Thyroid gland (tissue), 4 donors: ENCODE data around the gene RPS21. TPM values are rescaled to one million over a fixed set of nuclear protein-coding genes. Genes with fewer than 3 reads are reported as not detected.

Experiments used
- DNase-seq, 2 donors: peaks; one replicate each; pipeline ENCODE4 v3.0.0-alpha.2; 2019
- H3K27ac ChIP-seq, 3 donors: fragments of 200-600 bp; sonication (generic); 1 replicate in 2 of 3; 2 replicates in 1 of 3; pipeline ENCODE4 v1.5.1; 2016 to 2019; ENCODE audit warnings: mild to moderate bottlenecking in 1 of 3, moderate library complexity in 1 of 3
- H3K27me3 ChIP-seq: fragments of 200-600 bp; sonication (generic); one replicate; pipeline ENCODE4 v1.5.1; 2019
- H3K36me3 ChIP-seq, 2 donors: fragments of 200-600 bp; sonication (generic); one replicate each; pipeline ENCODE4 v1.5.1; 2016 to 2019
- H3K4me1 ChIP-seq, 2 donors: fragments of 200-600 bp; sonication (generic); one replicate each; pipeline ENCODE4 v1.5.1; 2017 to 2019
- H3K4me3 ChIP-seq, 3 donors: fragments of 200-600 bp; sonication (generic); replicated peaks in 1 of 3; 1 replicate in 2 of 3; 2 replicates in 1 of 3; pipeline ENCODE4 v1.5.1; 2016; ENCODE audit warnings: mild to moderate bottlenecking in 1 of 3
- H3K9me3 ChIP-seq: fragments of 200-600 bp; sonication (generic); one replicate; pipeline ENCODE4 v1.5.1; 2017
- CTCF ChIP-seq, 6 experiments: fragments of 200-600 bp in 3 of 6; fragments of 450-650 bp in 3 of 6; sonication (generic) in 3 of 6; IDR thresholded peaks; one replicate each; pipeline ENCODE4 v1.5.1; 2016 to 2019; ENCODE audit warnings: antibody characterized with exemption in 6 of 6, mild to moderate bottlenecking in 2 of 6, inconsistent platforms in 1 of 6, moderate library complexity in 1 of 6
- POLR2A ChIP-seq, 2 donors: fragments of 450-650 bp; IDR thresholded peaks; one replicate each; pipeline ENCODE4 v1.6.1; 2017; ENCODE audit warnings: antibody characterized with exemption in 2 of 2, mild to moderate bottlenecking in 2 of 2, moderate library complexity in 1 of 2
- WGBS, 2 donors: methylation state at CpG; one replicate each; pipeline ENCODE4 v1.1.5; 2017; 5-methylcytosine and 5-hydroxymethylcytosine counted together
- intact Hi-C: fragments of 100-400 bp; cut with DNase I; formaldehyde crosslinking; loops from one replicate; pipeline ENCODE4 v1.15.1; 2023
- total RNA-seq, 4 donors: library from RNA; depleted of rRNA; stranded (reverse); fragments of >200 nt; gene quantifications; one replicate each; pipeline ENCODE4 v1.2.3, GENCODE V29; 2016

Gene RPS21
- 1,000 to 10,000 TPM; 1,818 to 3,649 (median 2,349) TPM for total RNA-seq

DNA sequence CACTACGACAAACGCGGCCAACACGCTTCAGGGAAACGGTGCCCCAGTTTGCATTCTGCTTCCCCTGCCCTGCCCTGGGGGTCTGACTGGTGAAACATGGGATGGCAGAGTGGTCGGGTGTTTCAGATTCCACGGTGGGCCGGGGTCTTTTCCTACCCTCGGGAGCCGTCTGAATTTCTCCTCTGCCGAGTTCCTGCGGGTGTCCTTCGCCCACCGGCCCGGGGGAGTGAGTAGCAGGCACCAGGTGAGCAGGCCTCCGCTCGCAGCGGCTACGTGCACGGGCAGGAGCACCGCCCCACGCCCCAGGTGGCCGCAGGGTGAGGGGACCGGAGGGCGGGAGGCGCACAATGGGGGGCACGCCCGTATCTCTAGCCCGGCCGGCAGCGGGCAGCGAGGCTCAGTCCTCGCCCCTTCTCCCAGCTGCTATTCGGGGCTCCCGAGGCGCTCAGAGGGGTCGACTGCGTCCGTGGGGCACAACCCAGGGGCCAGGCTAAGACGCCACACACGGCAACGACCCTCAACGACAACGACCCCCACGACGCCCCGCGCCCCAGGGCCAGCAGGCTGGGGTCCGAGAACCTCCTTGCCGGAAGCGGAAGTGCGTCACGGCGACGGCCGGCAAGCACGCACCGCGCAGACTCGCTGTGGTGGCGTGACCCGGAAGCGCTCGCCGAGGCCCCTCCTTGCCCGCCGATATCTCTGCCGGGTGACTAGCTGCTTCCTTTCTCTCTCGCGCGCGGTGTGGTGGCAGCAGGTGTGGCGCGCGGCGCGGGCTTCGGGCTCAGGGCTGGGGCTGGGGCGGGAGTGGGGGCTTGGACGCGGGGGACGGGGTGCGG is at the start of gene RPS21:
Gene RPS21 (plus strand): TSS at position 721 of the 836 bp plus-strand sequence. CDS start 236 bp downstream, outside the sequence.
- Histone ChIP-seq H3K27ac (peak within 1 kb of the TSS; percentile 59 to 94 (median 89)), H3K4me1 (peaks cover 18 to 23% of the 10 kb centered on the region in 2 donors), H3K27me3 (no peaks in the 10 kb centered on the region), H3K9me3 (no peaks in the 10 kb centered on the region), H3K36me3 (peaks cover 0 to 8% of the 10 kb centered on the region in 2 donors), H3K4me3 (peak within 1 kb of the TSS; percentile 60 to 89 (median 63))
- peak; percentile 92 to 94 for DNase-seq
- intact Hi-C loops, result no loop called here
- TF ChIP-seq POLR2A (IDR thresholded peaks at IDR 0.05), result peak; percentile 30 to 84
- no peak for TF ChIP-seq CTCF (IDR thresholded peaks at IDR 0.05)
- 0 to 1% methylated on average over 11 to 14 of the region's 83 CpGs for WGBS, 2 donors

DNA sequence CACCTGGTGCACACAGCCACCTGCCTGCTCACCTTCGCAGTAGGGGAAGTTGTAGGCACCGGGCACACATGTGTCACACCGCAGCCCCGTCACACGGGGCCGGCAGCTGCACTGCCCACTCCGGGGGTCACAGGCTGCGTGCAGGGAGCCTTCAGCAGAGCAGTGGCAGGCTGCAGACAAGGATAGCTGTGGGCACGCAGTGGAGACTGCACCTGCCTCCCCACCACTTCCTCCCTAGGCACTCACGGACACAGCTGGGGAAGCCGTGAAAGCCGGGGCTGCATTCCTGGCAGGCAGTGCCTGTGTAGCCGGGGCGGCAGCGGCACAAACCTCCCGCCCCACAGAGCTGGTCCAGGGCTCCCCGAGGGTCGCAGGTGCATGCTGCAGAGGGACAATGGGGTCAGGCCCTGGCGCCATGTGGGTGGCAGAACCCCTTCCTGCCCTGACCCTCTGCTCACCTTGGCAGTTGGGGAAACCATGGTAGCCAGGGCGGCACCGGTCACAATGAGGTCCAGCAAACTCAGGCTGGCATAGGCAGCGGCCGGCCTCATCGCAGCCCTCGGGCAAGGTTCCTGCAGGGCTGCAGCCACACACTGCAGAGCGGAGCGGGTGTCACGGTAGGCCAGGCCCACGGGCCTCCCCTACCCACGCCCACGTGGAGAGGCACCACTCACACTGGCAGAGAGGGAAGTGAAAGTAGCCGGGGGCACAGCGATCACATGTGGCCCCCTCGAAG is 49.2 kb upstream of the RPS21 start:
- peaks cover 48 to 53% of the 10 kb centered on the region in 2 donors for H3K36me3 ChIP-seq
- no peak overlapping the region for H3K4me3 ChIP-seq
- TF ChIP-seq CTCF (IDR thresholded peaks at IDR 0.05) (no peak), POLR2A (IDR thresholded peaks at IDR 0.05) (no peak)
- H3K27me3 ChIP-seq, result no peaks in the 10 kb centered on the region
- no peaks in the 10 kb centered on the region for H3K9me3 ChIP-seq
- H3K4me1 ChIP-seq, result no peaks in the 10 kb centered on the region
- no peak for DNase-seq
- 90 to 98% methylated on average over 10 to 19 of the region's 34 CpGs for WGBS, 2 donors
- no peak overlapping the region for H3K27ac ChIP-seq
- intact Hi-C loops, result no loop called here

DNA sequence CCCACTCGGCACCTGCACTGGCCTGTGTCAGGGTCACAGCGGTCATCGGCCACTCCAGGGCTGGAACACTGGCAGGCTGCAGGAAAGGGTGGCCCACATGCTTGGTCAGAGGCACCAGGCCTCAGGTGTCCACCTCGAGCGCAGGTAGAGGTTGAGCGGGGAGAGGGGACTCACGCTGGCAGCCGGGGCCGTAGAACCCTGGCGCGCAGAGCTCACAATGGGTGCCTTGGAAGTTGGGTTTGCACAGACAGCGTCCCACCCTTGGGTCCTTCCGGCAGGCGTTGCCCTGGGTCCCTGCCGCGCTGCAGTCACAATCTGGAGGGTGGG is 48.6 kb upstream of the RPS21 start:
- Histone ChIP-seq H3K4me1 (no peaks in the 10 kb centered on the region), H3K36me3 (peaks cover 44 to 47% of the 10 kb centered on the region in 2 donors)

GRCh38 chr20:62339647-62340062 is 47.2 kb upstream of the RPS21 start:
- Histone ChIP-seq H3K36me3 (peaks cover 33 to 35% of the 10 kb centered on the region in 2 donors), H3K4me3 (no peak overlapping the region), H3K27ac (no peak overlapping the region), H3K9me3 (no peaks in the 10 kb centered on the region), H3K4me1 (no peaks in the 10 kb centered on the region), H3K27me3 (no peaks in the 10 kb centered on the region)
- TF ChIP-seq CTCF (IDR thresholded peaks at IDR 0.05) (no peak), POLR2A (IDR thresholded peaks at IDR 0.05) (no peak)
- WGBS, 2 donors, result 73 to 78% methylated on average over 13 to 14 of the region's 14 CpGs
- intact Hi-C loops, result no loop called here
- no peak for DNase-seq

More for the DNA sequence above, 48.6 kb upstream of the RPS21 start:
- H3K27ac ChIP-seq, result no peak overlapping the region
- DNase-seq, result no peak
- no peaks in the 10 kb centered on the region for H3K27me3 ChIP-seq
- TF ChIP-seq POLR2A (IDR thresholded peaks at IDR 0.05) (no peak), CTCF (IDR thresholded peaks at IDR 0.05) (no peak)
- intact Hi-C loops, result no loop called here
- H3K9me3 ChIP-seq, result no peaks in the 10 kb centered on the region
- no peak overlapping the region for H3K4me3 ChIP-seq
- 96 to 97% methylated on average over 5 to 16 of the region's 16 CpGs for WGBS, 2 donors

- Histone ChIP-seq H3K36me3 (peaks cover 11 to 27% of the 10 kb centered on the region in 2 donors), H3K27ac (peak overlapping the region in 1 of 3 donors; percentile 44), H3K4me3 (no peak overlapping the region), H3K4me1 (no peaks in the 10 kb centered on the region), H3K9me3 (no peaks in the 10 kb centered on the region), H3K27me3 (no peaks in the 10 kb centered on the region)
- intact Hi-C loops, result no loop called here
- TF ChIP-seq CTCF (IDR thresholded peaks at IDR 0.05), result no peak
- no peak for TF ChIP-seq POLR2A (IDR thresholded peaks at IDR 0.05)
- 90 to 91% methylated on average over 10 of the region's 10 CpGs for WGBS, 2 donors
- no peak for DNase-seq
These were observed 44.0 kb upstream of the RPS21 start for GRCh38 chr20:62342910-62343309.
